GM18507 (cell line): ENCODE measurements around the gene ZBTB9.
A peak's percentile ranks its signal among the peaks of the same experiment; 100 is the strongest.

Experiments
- DNase-seq: peaks from one replicate; pipeline ENCODE4 v3.0.0; 2011; ENCODE audit warnings: low read depth; ENCODE audit not compliant: insufficient read length; ENCODE audit errors: extremely low spot score
- FAIRE-seq: peaks from 2 replicates; lab custom pipeline; 2011; peaks lifted over from hg19 to GRCh38; lab: Jason Lieb, UNC

ZBTB9 gene

GRCh38 chr6:33417903-33418689 lies 36.3 kb upstream of the ZBTB9 start, which contains the start of gene CUTA:
TSS of gene CUTA (minus strand) at chr6:33418107. CDS start at chr6:33418000, 107 bp downstream.
- peak; percentile 91 for DNase-seq
- FAIRE-seq = peak; percentile 100

DNA sequence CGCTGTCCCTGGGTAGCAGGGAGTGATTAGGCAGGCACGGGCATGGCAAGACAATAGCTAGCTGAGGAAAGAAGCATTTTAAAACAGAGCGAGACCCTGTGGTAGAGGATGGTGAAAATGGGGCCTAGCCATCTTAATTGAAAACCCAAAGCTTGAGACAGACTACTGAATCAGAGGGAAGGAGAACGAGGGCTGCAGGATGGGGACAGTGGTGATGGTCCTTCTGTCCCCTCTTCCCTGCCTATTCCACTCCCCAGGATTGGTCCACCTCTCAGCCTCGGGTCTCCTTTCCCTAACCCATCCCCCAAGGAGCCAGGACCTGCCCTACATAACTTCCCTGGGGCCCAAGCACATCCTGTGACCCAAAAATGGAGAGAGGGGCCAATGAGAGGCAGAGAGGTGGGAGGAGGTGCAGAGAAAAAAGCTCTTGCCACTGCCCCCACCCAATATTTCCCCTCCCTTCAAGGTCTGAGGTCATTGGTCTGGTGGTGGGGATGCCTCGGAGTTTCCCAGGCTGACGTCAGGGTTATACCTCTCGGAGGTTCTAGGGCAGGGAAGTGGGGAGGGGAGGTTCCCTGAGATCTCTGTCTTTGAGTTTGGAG lies 35.6 kb upstream of the ZBTB9 start:
- DNase-seq (no peak), FAIRE-seq (no peak)

DNA sequence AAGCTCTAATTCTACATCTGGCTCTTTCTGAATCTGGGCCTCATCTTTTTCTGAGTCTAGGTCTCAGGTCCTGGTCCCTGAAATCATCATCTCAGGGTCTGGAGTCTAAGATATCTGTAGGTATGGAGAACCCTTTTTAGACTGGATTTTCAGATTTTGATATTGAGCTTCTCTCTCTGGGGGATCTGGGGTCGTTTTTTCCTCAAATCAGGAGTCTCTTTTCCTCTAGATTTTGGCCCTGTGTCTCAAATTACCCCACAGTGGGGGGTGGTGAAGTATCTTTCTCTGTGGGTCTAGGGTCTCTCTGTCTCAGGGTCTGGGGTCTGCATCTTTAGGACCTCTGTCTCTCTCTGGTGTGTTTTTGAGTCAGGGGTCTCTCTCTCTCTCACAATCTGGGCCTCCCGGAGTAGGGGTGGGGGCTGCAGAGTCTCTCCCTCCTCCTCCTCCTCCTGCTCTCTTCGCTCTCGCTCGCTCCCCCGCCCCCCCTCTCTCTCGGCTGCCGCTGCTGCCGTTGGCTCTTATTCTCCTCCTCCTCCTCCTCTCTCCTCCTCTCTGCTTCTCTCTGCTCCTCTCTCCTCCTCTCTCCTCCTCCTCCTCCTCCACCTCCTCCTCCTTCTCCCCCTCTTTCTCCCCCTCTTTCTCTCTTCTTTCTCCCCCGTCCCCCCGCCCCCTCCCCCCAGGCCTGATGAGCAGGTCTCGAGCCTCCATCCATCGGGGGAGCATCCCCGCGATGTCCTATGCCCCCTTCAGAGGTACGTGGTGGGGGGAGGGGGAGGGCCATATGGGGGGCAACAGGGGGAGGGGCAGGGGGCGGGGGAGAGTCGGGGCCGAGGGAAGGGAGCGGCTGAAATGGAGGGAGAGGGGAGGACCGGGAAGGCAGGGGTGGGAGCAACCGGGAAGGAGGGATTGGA lies 34.5 kb upstream of the ZBTB9 start, which contains the start of gene SYNGAP1:
Gene SYNGAP1 (plus strand): TSS at position 486 of the 911 bp plus-strand sequence. CDS start 200 bp downstream, at position 686.
- no peak for FAIRE-seq

DNA sequence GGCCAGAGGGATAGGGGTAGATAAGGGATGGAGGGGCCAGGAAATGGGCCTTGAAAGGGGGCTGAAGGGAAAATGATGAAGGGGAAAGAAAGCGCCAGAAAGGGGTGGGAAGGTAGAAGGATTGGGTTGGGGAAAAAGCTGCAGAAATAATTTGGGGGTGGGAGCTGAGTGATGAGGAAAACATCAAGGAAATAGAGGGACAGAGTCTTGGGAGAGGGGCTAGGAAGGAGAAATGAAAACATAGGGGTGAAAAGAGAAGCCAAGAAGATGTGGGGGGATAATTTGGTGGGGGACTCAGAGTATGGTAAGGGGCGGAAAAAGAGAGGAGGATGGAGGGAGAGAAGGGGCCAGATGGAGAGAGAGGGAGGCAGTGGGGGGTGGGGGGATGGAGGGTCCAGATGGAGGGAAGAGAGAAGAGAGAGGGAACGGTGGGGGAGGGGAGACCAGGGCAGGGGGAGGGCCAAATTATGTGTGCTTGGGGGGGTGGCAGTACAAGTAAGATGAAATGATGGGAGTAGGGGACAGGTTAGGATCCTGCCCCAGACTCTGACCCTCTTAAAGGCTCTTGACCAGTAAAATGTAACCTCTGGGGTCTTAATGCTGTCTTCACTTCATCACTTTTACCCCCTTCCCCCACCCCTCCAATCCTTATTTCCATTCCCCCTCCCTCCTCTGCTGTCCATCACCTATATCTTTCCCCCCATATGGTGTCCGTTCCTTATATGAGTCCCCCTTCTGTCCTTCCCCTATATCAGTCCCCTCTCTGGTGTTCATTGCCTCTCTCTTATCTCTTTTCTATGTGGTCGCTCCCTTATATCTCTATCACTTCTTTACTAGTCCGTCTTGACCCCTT lies 33.7 kb upstream of the ZBTB9 start:
- FAIRE-seq = no peak
- no peak for DNase-seq

More for the DNA sequence above, 34.5 kb upstream of the ZBTB9 start, which contains the start of gene SYNGAP1:
- no peak for DNase-seq

GRCh38 chr6:33421344-33421643 lies 33.1 kb upstream of the ZBTB9 start:
- FAIRE-seq = no peak
- no peak for DNase-seq

DNA sequence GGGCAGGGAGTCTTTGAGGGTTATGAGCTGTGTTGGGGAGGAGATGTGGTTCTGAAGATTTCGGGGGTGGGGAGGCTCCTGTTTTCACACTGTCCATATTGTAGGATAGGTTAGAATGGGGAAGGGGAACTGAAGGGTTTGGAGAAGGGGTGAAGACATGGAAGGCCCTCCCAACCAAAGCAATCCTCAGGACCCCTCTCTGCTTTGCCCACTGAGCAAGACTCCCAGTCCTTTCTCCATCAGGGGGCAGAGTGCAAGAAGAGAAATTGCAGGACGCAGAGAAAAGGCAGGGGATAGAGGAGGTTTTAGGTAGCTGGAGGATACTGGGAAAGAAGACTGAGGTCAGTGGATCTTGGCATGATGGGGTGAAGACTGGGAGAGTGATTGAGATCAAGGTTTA lies 30.6 kb upstream of the ZBTB9 start:
- FAIRE-seq = no peak
- DNase-seq = no peak

DNA sequence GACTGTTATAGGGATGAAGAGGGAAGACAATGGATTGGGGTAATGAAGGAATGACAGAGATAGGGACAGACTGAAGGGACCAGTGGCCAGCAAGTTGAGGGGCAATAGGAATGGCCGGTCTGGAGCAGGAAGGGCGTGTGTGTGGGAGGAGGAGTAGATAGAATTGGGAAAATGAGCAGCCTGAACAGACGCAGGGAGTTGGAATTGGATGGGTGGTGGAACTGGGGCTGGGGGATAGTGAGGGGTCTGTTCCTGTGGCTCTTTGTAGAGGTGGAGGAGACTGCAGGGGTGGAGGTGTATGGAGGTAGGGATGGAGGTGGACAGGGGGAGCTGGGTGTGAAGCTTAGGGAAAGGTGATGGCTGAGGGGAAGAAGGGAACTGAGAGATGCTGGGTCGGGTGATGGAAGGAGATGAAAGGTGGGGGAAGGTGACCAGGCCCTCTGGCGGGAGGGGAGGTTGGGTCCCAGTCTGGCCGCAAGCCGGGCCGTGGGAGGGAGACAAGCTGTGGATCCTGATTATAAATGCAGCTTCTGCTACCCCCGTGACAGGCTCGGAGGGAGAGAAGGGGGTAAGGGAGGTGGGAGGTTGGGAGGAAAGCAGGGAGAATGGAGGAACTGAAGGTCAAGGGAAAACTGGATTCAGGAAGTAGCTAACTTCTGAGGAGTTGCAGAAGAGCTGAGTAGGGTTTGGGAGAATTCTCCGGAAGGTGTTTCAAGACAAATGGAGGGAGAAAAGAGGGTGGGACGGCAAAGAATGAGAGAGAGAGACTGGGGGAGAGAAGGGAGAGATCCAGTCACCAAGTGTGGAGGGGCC lies 29.3 kb upstream of the ZBTB9 start:
- no peak for DNase-seq
- no peak for FAIRE-seq

GRCh38 chr6:33425668-33426577 lies 28.5 kb upstream of the ZBTB9 start:
- FAIRE-seq = peak; percentile 82
- DNase-seq = peak; percentile 69

DNA sequence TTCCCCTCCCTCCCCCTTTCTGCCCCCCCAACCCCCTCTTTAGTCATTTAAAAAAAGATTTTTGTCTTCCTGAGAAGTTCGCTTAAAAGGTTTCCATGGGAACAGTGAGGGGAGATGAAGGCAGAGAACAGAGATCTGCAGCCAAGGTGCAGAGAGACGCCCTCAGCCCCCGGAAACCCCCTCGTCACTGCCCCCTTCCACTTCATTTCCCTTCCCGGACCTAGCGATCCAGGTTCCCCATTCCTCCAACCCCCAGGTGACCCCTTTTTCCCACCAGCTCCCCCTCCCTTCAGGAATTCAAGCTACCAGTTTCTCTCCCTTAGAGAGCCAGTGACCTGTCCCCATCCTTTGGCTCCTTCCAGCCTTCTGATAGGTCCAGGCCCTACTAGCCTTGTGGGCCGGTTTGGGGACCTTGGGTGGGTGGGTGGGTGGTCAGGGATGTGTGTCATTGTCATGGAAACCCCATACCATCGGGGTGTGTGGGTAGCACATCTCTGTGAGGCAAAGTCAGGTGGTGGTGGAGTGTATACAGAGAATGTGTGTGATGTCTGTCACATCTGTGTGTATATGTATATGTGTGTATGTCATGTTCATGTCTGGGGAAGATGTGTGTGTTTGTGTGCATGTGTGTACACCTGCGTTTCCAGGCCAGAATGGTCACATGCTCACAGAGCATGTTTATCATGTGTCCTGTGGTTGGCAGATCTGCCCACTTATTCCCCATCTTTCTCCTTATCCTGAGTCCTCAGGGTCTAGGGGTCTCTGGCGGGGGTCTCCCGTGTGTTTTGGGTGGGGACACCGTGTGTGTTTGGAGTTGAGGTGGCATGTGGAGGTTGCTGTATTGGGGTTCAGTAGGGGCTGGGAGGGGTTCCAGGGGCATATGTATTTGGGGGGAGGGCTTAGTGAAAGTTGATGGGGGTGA lies 27.5 kb upstream of the ZBTB9 start:
- DNase-seq (no peak), FAIRE-seq (peak; percentile 35)

- DNase-seq (no peak), FAIRE-seq (no peak)
These were observed 26.7 kb upstream of the ZBTB9 start for GRCh38 chr6:33427585-33428223.

DNA sequence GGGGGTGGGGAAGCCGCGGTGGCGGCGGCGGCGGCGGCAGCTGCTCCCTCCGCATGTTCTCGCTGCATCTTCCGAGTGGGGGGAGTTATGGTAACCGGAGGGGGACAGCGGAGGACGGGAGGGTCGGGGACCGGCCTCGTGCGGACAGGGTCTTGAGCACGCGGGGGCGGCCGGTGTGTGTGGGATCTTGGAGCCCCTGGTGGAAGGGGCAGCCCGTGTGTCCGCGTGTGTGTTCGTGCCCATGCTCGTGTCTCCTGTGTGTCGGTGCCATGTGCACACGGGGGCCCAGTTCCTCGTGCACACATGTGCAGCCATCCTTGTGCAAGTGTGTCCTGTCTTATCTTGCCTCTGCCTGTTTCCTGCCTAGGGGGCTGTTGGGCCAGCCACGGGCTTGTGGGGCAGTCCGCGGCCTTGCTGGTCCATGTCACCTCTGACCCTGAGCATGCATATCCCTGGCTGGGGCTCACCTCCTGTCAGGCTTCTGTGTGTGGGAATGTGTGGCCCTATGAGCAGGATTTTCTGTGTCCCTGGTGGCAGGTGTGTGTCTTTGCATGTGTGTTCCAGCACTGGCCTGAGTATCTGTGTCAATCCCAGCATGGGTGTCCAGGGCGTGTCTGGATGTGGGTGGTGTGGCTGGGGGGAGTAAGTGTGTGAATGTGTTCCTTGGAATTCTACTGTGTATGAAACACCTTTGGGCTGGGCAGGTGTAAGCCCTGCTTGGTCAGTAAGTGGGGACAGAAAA lies 26.0 kb upstream of the ZBTB9 start:
- FAIRE-seq (peak; percentile 62), DNase-seq (no peak)

DNA sequence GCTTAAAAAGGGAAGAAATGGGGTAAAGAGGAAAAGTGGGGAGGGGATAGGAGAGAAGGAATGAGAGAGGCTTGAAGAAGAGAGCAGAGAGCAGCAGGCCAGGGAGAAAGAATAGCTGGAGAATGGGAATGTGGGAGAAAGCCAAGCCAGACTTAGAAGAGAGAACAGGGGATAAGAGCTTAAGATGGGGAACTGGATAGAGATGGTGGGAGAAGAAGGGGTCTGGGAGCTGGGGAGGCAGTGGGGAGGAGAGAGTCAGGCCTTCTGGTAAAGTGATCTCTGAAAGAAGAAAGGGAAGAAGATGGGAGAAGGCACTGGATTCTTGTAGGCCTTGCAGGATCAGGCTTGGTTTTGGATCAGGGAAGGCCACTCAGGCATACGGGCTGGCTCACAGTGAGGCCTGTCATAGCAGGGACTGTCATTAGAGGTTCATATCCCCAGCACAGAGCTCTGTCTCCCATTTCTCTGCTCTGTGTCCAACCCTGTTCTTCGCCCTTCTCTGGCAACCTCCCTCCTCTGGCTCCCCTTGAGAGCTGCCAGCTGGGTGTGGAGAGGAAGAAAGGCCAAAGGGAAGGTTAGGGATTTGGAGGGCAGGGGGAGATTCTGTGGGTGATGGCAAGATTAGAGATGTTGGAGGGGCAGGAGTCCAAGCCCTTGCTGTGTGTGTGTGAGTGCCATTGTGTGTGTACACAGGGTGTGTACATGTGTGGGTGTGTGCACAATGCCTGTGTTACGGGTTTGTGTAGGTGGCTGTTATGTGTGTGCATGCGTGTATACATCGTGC lies 25.2 kb upstream of the ZBTB9 start:
- FAIRE-seq (no peak), DNase-seq (no peak)

- no peak for FAIRE-seq
These were observed 24.7 kb upstream of the ZBTB9 start for GRCh38 chr6:33429750-33430052.

DNA sequence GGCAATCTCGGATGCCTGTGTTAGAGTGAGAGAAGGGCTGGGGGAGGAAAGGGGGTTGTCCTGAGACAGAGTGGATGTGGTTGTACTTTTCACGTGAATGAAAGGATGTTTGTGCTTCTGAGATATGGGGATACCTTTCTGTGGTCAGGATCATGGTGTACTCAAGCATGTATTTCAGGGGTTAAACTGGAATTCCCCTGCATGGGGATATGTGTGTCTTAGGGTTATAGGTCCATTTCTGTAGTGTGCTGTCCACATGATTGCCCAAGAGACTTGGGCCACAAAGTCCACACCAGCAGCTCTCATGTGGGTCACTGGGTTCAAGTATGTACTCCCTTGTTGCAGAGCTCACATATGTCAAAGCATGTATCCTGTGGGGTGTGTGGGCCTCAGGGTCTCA lies 24.0 kb upstream of the ZBTB9 start:
- peak; percentile 63 for FAIRE-seq

More at GRCh38 chr6:33429750-33430052, 24.7 kb upstream of the ZBTB9 start:
- DNase-seq = no peak

More for the DNA sequence above, 24.0 kb upstream of the ZBTB9 start:
- DNase-seq = no peak
